ENCODE data around the gene EEF1A2. TPM values are rescaled to one million over a fixed set of nuclear protein-coding genes. Genes with fewer than 3 reads are reported as not detected.

Gene EEF1A2
- polyA plus RNA-seq, 4 donors = 1.3 to 3.0 (median 1.8) TPM

- no peak for DNase-seq (ENCODE audit: low read depth in 4 of 4, low spot score in 2 of 4)
Measured at GRCh38 chr20:63471981-63472831, 26.7 kb downstream of the EEF1A2 start, which contains the start of gene KCNQ2. Gene KCNQ2 (minus strand): TSS chr20:63472655. CDS start chr20:63472463, 192 bp downstream.

GRCh38 chr20:63471717-63471980 is 27.2 kb downstream of the EEF1A2 start:
- no peak for DNase-seq (ENCODE audit: low read depth in 4 of 4, low spot score in 2 of 4)

GRCh38 chr20:63471002-63471716 is 27.7 kb downstream of the EEF1A2 start:
- no peak for DNase-seq (ENCODE audit: low read depth in 4 of 4, low spot score in 2 of 4)

GRCh38 chr20:63470410-63470809 is 28.5 kb downstream of the EEF1A2 start:
- no peak for DNase-seq (ENCODE audit: low read depth in 4 of 4, low spot score in 2 of 4)

- no peak for DNase-seq (ENCODE audit: low read depth in 4 of 4, low spot score in 2 of 4)
Measured at GRCh38 chr20:63469713-63470101, 29.2 kb downstream of the EEF1A2 start.

GRCh38 chr20:63469019-63469712 is 29.7 kb downstream of the EEF1A2 start:
- DNase-seq (ENCODE audit: low read depth in 4 of 4, low spot score in 2 of 4) = no peak

GRCh38 chr20:63468421-63468820 is 30.5 kb downstream of the EEF1A2 start:
- no peak for DNase-seq (ENCODE audit: low read depth in 4 of 4, low spot score in 2 of 4)

GRCh38 chr20:63467294-63468083 is 31.4 kb downstream of the EEF1A2 start:
- DNase-seq (ENCODE audit: low read depth in 4 of 4, low spot score in 2 of 4) = no peak

GRCh38 chr20:63466861-63467260 is 32.0 kb downstream of the EEF1A2 start:
- DNase-seq (ENCODE audit: low read depth in 4 of 4, low spot score in 2 of 4) = no peak

GRCh38 chr20:63466250-63466825 is 32.5 kb downstream of the EEF1A2 start:
- DNase-seq (ENCODE audit: low read depth in 4 of 4, low spot score in 2 of 4) = no peak

- DNase-seq (ENCODE audit: low read depth in 4 of 4, low spot score in 2 of 4) = no peak
Measured at GRCh38 chr20:63465380-63466249, 33.3 kb downstream of the EEF1A2 start.

GRCh38 chr20:63464289-63464635 is 34.6 kb downstream of the EEF1A2 start:
- DNase-seq (ENCODE audit: low read depth in 4 of 4, low spot score in 2 of 4) = no peak

- DNase-seq (ENCODE audit: low read depth in 4 of 4, low spot score in 2 of 4) = no peak
Measured at GRCh38 chr20:63463400-63464288, 35.2 kb downstream of the EEF1A2 start.

- DNase-seq (ENCODE audit: low read depth in 4 of 4, low spot score in 2 of 4) = no peak
Measured at GRCh38 chr20:63462244-63462643, 36.6 kb downstream of the EEF1A2 start.

- DNase-seq (ENCODE audit: low read depth in 4 of 4, low spot score in 2 of 4) = no peak
Measured at GRCh38 chr20:63461104-63461763, 37.6 kb downstream of the EEF1A2 start.

GRCh38 chr20:63459070-63459380 is 39.9 kb downstream of the EEF1A2 start:
- DNase-seq (ENCODE audit: low read depth in 4 of 4, low spot score in 2 of 4) = no peak

- no peak for DNase-seq (ENCODE audit: low read depth in 4 of 4, low spot score in 2 of 4)
Measured at GRCh38 chr20:63458170-63459069, 40.5 kb downstream of the EEF1A2 start.

Data from left renal cortex interstitium (tissue), 4 donors.